Measurements from ENCODE around the gene PTPRR. TPM values are rescaled to one million over a fixed set of nuclear protein-coding genes. Genes with fewer than 3 reads are reported as not detected.

Gene PTPRR
- total RNA-seq, 2 experiments from 2014 or later: not detected

GRCh38 chr12:70828351-70828750 is 92.2 kb downstream of the PTPRR start:
- Histone ChIP-seq H3K79me2 (ENCODE audit: insufficient read depth, low read depth, low read length) (no peaks in the 10 kb centered on the region), H3K36me3 (ENCODE audit: insufficient read depth, low read length) (no peaks in the 10 kb centered on the region), H4K20me1 (ENCODE audit: insufficient read depth, low read length) (no peaks in the 10 kb centered on the region), H3K9me3 (ENCODE audit: low read length) (no peaks in the 10 kb centered on the region), H2AFZ (ENCODE audit: low read length) (no peak overlapping the region), H3K27ac (ENCODE audit: low read depth, low read length, poor library complexity, severe bottlenecking) (no peak overlapping the region), H3K4me3 (ENCODE audit: low read depth, low read length, poor library complexity, severe bottlenecking) (no peak overlapping the region), H3K4me2 (ENCODE audit: low read length) (no peak overlapping the region), H3K4me1 (ENCODE audit: insufficient read depth, low read length, poor library complexity, severe bottlenecking) (no peaks in the 10 kb centered on the region), H3K9me2 (ENCODE audit: insufficient read depth, low read length) (no peaks in the 10 kb centered on the region)
- CTCF ChIA-PET (ENCODE audit: unreplicated experiment): no interaction called here
- no peak for DNase-seq (ENCODE audit: low spot score)
- no TSS peak for BruUV-seq (replicated peaks)
- intact Hi-C loops (cut with micrococcal nuclease; ENCODE audit: unreplicated experiment): no loop called here
- TF ChIP-seq EZH2phosphoT487 (IDR thresholded peaks at IDR 0.05; ENCODE audit: borderline replicate concordance, low read depth, low read length): no peak
- TF ChIP-seq CTCF (conservative IDR thresholded peaks at IDR 0.05; ENCODE audit: low read length): no peak
- POLR2A ChIA-PET: no interaction called here

GRCh38 chr12:70826156-70826555 is 94.4 kb downstream of the PTPRR start:
- Histone ChIP-seq H3K4me1 (ENCODE audit: insufficient read depth, low read length, poor library complexity, severe bottlenecking) (no peaks in the 10 kb centered on the region), H3K9me2 (ENCODE audit: insufficient read depth, low read length) (no peaks in the 10 kb centered on the region), H3K4me3 (ENCODE audit: low read depth, low read length, poor library complexity, severe bottlenecking) (no peak overlapping the region), H3K9me3 (ENCODE audit: low read length) (no peaks in the 10 kb centered on the region), H3K79me2 (ENCODE audit: insufficient read depth, low read depth, low read length) (no peaks in the 10 kb centered on the region), H3K36me3 (ENCODE audit: insufficient read depth, low read length) (no peaks in the 10 kb centered on the region), H2AFZ (ENCODE audit: low read length) (no peak overlapping the region), H4K20me1 (ENCODE audit: insufficient read depth, low read length) (no peaks in the 10 kb centered on the region), H3K27ac (ENCODE audit: low read depth, low read length, poor library complexity, severe bottlenecking) (no peak overlapping the region), H3K4me2 (ENCODE audit: low read length) (no peak overlapping the region)
- TF ChIP-seq EZH2phosphoT487 (IDR thresholded peaks at IDR 0.05; ENCODE audit: borderline replicate concordance, low read depth, low read length) (no peak), CTCF (conservative IDR thresholded peaks at IDR 0.05; ENCODE audit: low read length) (no peak)
- ChIA-PET CTCF (ENCODE audit: unreplicated experiment) (no interaction called here), POLR2A (no interaction called here)
- no TSS peak for BruUV-seq (replicated peaks)
- intact Hi-C loops (cut with micrococcal nuclease; ENCODE audit: unreplicated experiment): no loop called here
- DNase-seq (ENCODE audit: low spot score): no peak

- no peaks in the 10 kb centered on the region for H4K20me1 ChIP-seq (ENCODE audit: insufficient read depth, low read length)
- intact Hi-C loops (cut with micrococcal nuclease; ENCODE audit: unreplicated experiment): no loop called here
- TF ChIP-seq CTCF (conservative IDR thresholded peaks at IDR 0.05; ENCODE audit: low read length) (no peak), EZH2phosphoT487 (IDR thresholded peaks at IDR 0.05; ENCODE audit: borderline replicate concordance, low read depth, low read length) (no peak)
- H3K27ac ChIP-seq (ENCODE audit: low read depth, low read length, poor library complexity, severe bottlenecking): no peak overlapping the region
- no peaks in the 10 kb centered on the region for H3K9me3 ChIP-seq (ENCODE audit: low read length)
- DNase-seq (ENCODE audit: low spot score): no peak
- ChIA-PET POLR2A (no interaction called here), CTCF (ENCODE audit: unreplicated experiment) (no interaction called here)
- H3K4me1 ChIP-seq (ENCODE audit: insufficient read depth, low read length, poor library complexity, severe bottlenecking): no peaks in the 10 kb centered on the region
- no TSS peak for BruUV-seq (replicated peaks)
- H3K79me2 ChIP-seq (ENCODE audit: insufficient read depth, low read depth, low read length): no peaks in the 10 kb centered on the region
- no peaks in the 10 kb centered on the region for H3K36me3 ChIP-seq (ENCODE audit: insufficient read depth, low read length)
- H3K4me2 ChIP-seq (ENCODE audit: low read length): no peak overlapping the region
- no peak overlapping the region for H2AFZ ChIP-seq (ENCODE audit: low read length)
- no peak overlapping the region for H3K4me3 ChIP-seq (ENCODE audit: low read depth, low read length, poor library complexity, severe bottlenecking)
- no peaks in the 10 kb centered on the region for H3K9me2 ChIP-seq (ENCODE audit: insufficient read depth, low read length)
These were observed 96.0 kb downstream of the PTPRR start for GRCh38 chr12:70824511-70824910.
